A673 (cell line): Measurements from ENCODE around the gene TMEM208.

Experiments
- EZH2 ChIP-seq: fragments of 200-600 bp; sonication (generic); IDR thresholded peaks from 2 replicates; pipeline ENCODE4 v1.6.1; 2017; ENCODE audit warnings: borderline replicate concordance, low read depth, mild to moderate bottlenecking, mixed read lengths, antibody characterized with exemption, low read length; ENCODE audit not compliant: poor library complexity, severe bottlenecking
- TF ChIP-seq, protein P1 (sequence below): fragments of 300-800, 200-600 bp; sonication (generic); conservative IDR thresholded peaks from 2 replicates; pipeline ENCODE4 v1.5.1; 2017; ENCODE audit warnings: low read depth, mild to moderate bottlenecking, antibody characterized with exemption, low read length, moderate library complexity, mixed read lengths

DNA sequence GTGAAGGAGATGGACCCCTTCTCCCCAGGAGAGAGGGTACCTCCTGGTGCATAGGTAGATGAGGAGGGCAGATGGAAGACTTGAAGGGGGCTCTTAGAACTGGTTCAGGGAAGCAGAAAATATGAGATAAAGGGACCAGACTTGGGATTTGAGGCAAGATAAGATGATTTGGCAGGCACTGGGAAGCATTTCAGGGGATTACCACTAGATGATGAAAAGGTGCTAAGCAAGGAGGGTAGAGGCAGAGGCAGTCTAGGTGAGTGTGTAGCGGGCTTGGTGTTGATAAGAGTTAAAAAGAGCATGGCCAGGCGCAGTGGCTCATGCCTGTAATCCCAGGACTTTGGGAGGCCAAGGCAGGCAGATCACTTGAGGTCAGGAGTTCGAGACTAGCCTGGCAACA lies 36.3 kb downstream of the TMEM208 start:
- TF ChIP-seq, protein P1, sequence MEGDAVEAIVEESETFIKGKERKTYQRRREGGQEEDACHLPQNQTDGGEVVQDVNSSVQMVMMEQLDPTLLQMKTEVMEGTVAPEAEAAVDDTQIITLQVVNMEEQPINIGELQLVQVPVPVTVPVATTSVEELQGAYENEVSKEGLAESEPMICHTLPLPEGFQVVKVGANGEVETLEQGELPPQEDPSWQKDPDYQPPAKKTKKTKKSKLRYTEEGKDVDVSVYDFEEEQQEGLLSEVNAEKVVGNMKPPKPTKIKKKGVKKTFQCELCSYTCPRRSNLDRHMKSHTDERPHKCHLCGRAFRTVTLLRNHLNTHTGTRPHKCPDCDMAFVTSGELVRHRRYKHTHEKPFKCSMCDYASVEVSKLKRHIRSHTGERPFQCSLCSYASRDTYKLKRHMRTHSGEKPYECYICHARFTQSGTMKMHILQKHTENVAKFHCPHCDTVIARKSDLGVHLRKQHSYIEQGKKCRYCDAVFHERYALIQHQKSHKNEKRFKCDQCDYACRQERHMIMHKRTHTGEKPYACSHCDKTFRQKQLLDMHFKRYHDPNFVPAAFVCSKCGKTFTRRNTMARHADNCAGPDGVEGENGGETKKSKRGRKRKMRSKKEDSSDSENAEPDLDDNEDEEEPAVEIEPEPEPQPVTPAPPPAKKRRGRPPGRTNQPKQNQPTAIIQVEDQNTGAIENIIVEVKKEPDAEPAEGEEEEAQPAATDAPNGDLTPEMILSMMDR: no peak
- TF ChIP-seq EZH2: no peak
